HEK293 (cell line): Measurements from ENCODE around the gene CCDC150.
A peak's percentile ranks its signal among the peaks of the same experiment; 100 is the strongest.

Experiments
- HOXA7 ChIP-seq: sonication (generic); formaldehyde crosslinking; IDR thresholded peaks from 2 replicates; pipeline ENCODE4 v1.8.1; 2022; ENCODE audit warnings: missing genetic modification reagents, borderline replicate concordance
- HOXD13 ChIP-seq: sonication (generic); formaldehyde crosslinking; IDR thresholded peaks from 2 replicates; pipeline ENCODE4 v1.8.0; 2022; ENCODE audit warnings: missing genetic modification reagents, borderline replicate concordance
- KLF16 ChIP-seq: fragments of 450-650 bp; formaldehyde crosslinking; IDR thresholded peaks from 2 replicates; pipeline ENCODE4 v1.5.1; 2017; ENCODE audit warnings: missing biosample characterization, missing genetic modification characterization
- OSR2 ChIP-seq: fragments of 450-650 bp; formaldehyde crosslinking; IDR thresholded peaks from 2 replicates; pipeline ENCODE4 v1.5.1; 2016; ENCODE audit warnings: missing biosample characterization, missing genetic modification characterization
- YY1 ChIP-seq: fragments of 450-650 bp; formaldehyde crosslinking; IDR thresholded peaks from 2 replicates; pipeline ENCODE4 v1.5.1; 2018; ENCODE audit warnings: missing biosample characterization, missing genetic modification characterization
- ZBTB8A ChIP-seq: fragments of 450-650 bp; formaldehyde crosslinking; IDR thresholded peaks from 2 replicates; pipeline ENCODE4 v1.5.1; 2016; ENCODE audit warnings: missing biosample characterization, missing genetic modification characterization
- ZFP37 ChIP-seq: fragments of 450-650 bp; formaldehyde crosslinking; IDR thresholded peaks from 2 replicates; pipeline ENCODE4 v1.5.1; 2016; ENCODE audit warnings: missing biosample characterization, missing genetic modification characterization
- ZNF10 ChIP-seq: fragments of 450-650 bp; formaldehyde crosslinking; IDR thresholded peaks from 2 replicates; pipeline ENCODE4 v1.5.1; 2017; ENCODE audit warnings: missing biosample characterization, missing genetic modification characterization
- ZNF112 ChIP-seq: fragments of 450-650 bp; formaldehyde crosslinking; IDR thresholded peaks from 2 replicates; pipeline ENCODE4 v1.5.0; 2017; ENCODE audit warnings: missing biosample characterization, missing genetic modification characterization
- ZNF311 ChIP-seq: fragments of 450-650 bp; formaldehyde crosslinking; IDR thresholded peaks from 2 replicates; pipeline ENCODE4 v1.5.1; 2017; ENCODE audit warnings: missing biosample characterization, missing genetic modification characterization, borderline replicate concordance
- ZNF350 ChIP-seq: fragments of 450-650 bp; formaldehyde crosslinking; IDR thresholded peaks from 2 replicates; pipeline ENCODE4 v1.5.0; 2017; ENCODE audit warnings: missing biosample characterization, mild to moderate bottlenecking, missing genetic modification characterization
- ZNF48 ChIP-seq: fragments of 450-650 bp; formaldehyde crosslinking; IDR thresholded peaks from 2 replicates; pipeline ENCODE4 v1.5.1; 2016; ENCODE audit warnings: missing biosample characterization, missing genetic modification characterization
- ZNF549 ChIP-seq: fragments of 450-650 bp; IDR thresholded peaks from 2 replicates; pipeline ENCODE4 v1.5.1; 2018; ENCODE audit warnings: missing biosample characterization, missing genetic modification characterization, mild to moderate bottlenecking, inconsistent platforms, moderate library complexity
- ZNF561 ChIP-seq: fragments of 450-650 bp; IDR thresholded peaks from 2 replicates; pipeline ENCODE4 v1.5.1; 2018; ENCODE audit warnings: missing biosample characterization, missing genetic modification characterization, borderline replicate concordance
- ZNF596 ChIP-seq: fragments of 450-650 bp; IDR thresholded peaks from 2 replicates; pipeline ENCODE4 v1.5.0; 2018; ENCODE audit warnings: missing biosample characterization, mild to moderate bottlenecking, missing genetic modification characterization, moderate library complexity
- ZNF670 ChIP-seq: fragments of 450-650 bp; formaldehyde crosslinking; IDR thresholded peaks from 2 replicates; pipeline ENCODE4 v1.5.1; 2016; ENCODE audit warnings: missing biosample characterization, missing genetic modification characterization, low read depth
- ZNF747 ChIP-seq: fragments of 450-650 bp; formaldehyde crosslinking; IDR thresholded peaks from 2 replicates; pipeline ENCODE4 v1.5.1; 2016; ENCODE audit warnings: missing biosample characterization, missing genetic modification characterization
- ZNF776 ChIP-seq: fragments of 450-650 bp; formaldehyde crosslinking; IDR thresholded peaks from 2 replicates; pipeline ENCODE4 v1.5.0; 2017; ENCODE audit warnings: missing biosample characterization, missing genetic modification characterization, borderline replicate concordance
- ZNF785 ChIP-seq: fragments of 450-650 bp; formaldehyde crosslinking; IDR thresholded peaks from 2 replicates; pipeline ENCODE4 v1.5.1; 2016; ENCODE audit warnings: missing biosample characterization, missing genetic modification characterization
- ZNF791 ChIP-seq: fragments of 450-650 bp; formaldehyde crosslinking; IDR thresholded peaks from 2 replicates; pipeline ENCODE4 v1.5.1; 2016; ENCODE audit warnings: missing biosample characterization, missing genetic modification characterization
- ZNF837 ChIP-seq: fragments of 450-650 bp; formaldehyde crosslinking; IDR thresholded peaks from 2 replicates; pipeline ENCODE4 v1.5.1; 2016; ENCODE audit warnings: missing biosample characterization, missing genetic modification characterization
- ZXDB ChIP-seq: fragments of 450-650 bp; formaldehyde crosslinking; IDR thresholded peaks from 2 replicates; pipeline ENCODE4 v1.5.1; 2016; ENCODE audit warnings: missing biosample characterization, missing genetic modification characterization
- TF ChIP-seq, protein P1 (sequence below): fragments of 450-650 bp; formaldehyde crosslinking; IDR thresholded peaks from 2 replicates; pipeline ENCODE4 v1.5.1; 2016; ENCODE audit warnings: missing biosample characterization, missing genetic modification characterization
- TF ChIP-seq, protein P2 (sequence below): fragments of 450-650 bp; formaldehyde crosslinking; IDR thresholded peaks from 2 replicates; pipeline ENCODE4 v1.5.1; 2016; ENCODE audit warnings: missing biosample characterization, missing genetic modification characterization
- TF ChIP-seq, protein P3 (sequence below): fragments of 450-650 bp; formaldehyde crosslinking; IDR thresholded peaks from 2 replicates; pipeline ENCODE4 v1.5.1; 2016; ENCODE audit warnings: missing biosample characterization, missing genetic modification characterization, borderline replicate concordance
- TF ChIP-seq, protein P4 (sequence below): fragments of 450-650 bp; formaldehyde crosslinking; IDR thresholded peaks from 2 replicates; pipeline ENCODE4 v1.5.0; 2017; ENCODE audit warnings: missing biosample characterization, missing genetic modification characterization, borderline replicate concordance
- TF ChIP-seq, protein P5 (sequence below): fragments of 450-650 bp; formaldehyde crosslinking; IDR thresholded peaks from 2 replicates; pipeline ENCODE4 v1.5.1; 2016; ENCODE audit warnings: missing biosample characterization, missing genetic modification characterization
- TF ChIP-seq, protein P6 (sequence below): fragments of 450-650 bp; formaldehyde crosslinking; IDR thresholded peaks from 2 replicates; pipeline ENCODE4 v1.5.1; 2017; ENCODE audit warnings: missing biosample characterization, missing genetic modification characterization
- TF ChIP-seq, protein P7 (sequence below): fragments of 450-650 bp; formaldehyde crosslinking; IDR thresholded peaks from 2 replicates; pipeline ENCODE4 v1.5.1; 2016; ENCODE audit warnings: missing biosample characterization, missing genetic modification characterization, low read depth

Gene CCDC150

DNA sequence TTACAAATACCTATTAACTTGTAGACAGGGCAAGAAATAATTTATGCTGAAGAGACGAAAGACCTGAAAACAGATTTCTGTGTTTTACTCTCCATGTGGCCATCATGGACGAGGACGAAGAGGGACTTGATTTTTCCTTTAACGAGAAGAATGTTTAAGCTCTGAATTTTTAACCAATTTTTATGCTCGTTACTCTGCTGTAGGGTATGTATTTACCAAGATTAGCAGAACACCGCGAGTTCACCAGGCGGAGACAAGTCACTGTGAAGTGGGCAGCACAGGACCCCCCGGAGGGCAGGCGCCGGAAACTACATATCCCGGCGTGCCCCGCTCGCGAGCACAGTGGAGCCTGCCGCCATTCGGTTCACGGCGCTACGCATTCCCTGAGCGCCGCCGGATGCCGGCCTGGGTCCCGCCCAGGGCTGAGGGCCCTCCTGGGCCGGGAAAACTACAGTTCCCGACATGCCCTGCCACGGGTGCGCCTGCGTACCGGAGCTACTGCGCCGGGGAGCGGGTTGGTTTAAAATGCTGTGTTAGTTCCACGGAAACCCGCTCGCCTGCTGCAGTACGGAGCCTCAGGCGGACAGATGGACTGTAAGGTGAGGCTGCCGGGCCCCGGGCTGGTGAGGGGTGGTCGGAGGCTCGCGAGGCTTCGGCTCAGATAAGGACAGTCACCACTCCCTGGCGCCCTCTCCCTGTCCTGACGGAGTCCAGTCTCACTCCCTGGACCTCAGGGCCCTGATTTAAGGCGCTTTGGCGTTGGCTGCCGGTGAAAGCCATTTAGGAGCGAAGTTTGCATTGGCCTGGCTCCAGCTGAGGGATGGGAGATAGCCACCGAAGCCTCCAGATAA, at the start of gene CCDC150 (continued):
- TF ChIP-seq, protein P1, sequence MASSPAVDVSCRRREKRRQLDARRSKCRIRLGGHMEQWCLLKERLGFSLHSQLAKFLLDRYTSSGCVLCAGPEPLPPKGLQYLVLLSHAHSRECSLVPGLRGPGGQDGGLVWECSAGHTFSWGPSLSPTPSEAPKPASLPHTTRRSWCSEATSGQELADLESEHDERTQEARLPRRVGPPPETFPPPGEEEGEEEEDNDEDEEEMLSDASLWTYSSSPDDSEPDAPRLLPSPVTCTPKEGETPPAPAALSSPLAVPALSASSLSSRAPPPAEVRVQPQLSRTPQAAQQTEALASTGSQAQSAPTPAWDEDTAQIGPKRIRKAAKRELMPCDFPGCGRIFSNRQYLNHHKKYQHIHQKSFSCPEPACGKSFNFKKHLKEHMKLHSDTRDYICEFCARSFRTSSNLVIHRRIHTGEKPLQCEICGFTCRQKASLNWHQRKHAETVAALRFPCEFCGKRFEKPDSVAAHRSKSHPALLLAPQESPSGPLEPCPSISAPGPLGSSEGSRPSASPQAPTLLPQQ (tag by site-specific recombination): peak; percentile 64
- TF ChIP-seq ZNF791 (tag by site-specific recombination): no peak
- TF ChIP-seq ZNF549 (tag by site-specific recombination): no peak
- no peak for TF ChIP-seq HOXA7 (CRISPR knock-in tag)
- no peak for TF ChIP-seq ZNF112 (tag by site-specific recombination)
- TF ChIP-seq KLF16 (tag by site-specific recombination): no peak
- TF ChIP-seq, protein P2, sequence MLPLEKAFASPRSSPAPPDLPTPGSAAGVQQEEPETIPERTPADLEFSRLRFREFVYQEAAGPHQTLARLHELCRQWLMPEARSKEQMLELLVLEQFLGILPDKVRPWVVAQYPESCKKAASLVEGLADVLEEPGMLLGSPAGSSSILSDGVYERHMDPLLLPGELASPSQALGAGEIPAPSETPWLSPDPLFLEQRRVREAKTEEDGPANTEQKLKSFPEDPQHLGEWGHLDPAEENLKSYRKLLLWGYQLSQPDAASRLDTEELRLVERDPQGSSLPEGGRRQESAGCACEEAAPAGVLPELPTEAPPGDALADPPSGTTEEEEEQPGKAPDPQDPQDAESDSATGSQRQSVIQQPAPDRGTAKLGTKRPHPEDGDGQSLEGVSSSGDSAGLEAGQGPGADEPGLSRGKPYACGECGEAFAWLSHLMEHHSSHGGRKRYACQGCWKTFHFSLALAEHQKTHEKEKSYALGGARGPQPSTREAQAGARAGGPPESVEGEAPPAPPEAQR (tag by site-specific recombination): no peak
- TF ChIP-seq ZXDB (tag by site-specific recombination): peak; percentile 55
- TF ChIP-seq, protein P3, sequence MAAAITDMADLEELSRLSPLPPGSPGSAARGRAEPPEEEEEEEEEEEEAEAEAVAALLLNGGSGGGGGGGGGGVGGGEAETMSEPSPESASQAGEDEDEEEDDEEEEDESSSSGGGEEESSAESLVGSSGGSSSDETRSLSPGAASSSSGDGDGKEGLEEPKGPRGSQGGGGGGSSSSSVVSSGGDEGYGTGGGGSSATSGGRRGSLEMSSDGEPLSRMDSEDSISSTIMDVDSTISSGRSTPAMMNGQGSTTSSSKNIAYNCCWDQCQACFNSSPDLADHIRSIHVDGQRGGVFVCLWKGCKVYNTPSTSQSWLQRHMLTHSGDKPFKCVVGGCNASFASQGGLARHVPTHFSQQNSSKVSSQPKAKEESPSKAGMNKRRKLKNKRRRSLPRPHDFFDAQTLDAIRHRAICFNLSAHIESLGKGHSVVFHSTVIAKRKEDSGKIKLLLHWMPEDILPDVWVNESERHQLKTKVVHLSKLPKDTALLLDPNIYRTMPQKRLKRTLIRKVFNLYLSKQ (tag by site-specific recombination): no peak
- TF ChIP-seq ZBTB8A (tag by site-specific recombination): peak; percentile 40; the same call in 1 of the 2 replicates
- TF ChIP-seq ZNF10 (tag by site-specific recombination): no peak
- TF ChIP-seq ZNF785 (tag by site-specific recombination): no peak
- TF ChIP-seq, protein P4, sequence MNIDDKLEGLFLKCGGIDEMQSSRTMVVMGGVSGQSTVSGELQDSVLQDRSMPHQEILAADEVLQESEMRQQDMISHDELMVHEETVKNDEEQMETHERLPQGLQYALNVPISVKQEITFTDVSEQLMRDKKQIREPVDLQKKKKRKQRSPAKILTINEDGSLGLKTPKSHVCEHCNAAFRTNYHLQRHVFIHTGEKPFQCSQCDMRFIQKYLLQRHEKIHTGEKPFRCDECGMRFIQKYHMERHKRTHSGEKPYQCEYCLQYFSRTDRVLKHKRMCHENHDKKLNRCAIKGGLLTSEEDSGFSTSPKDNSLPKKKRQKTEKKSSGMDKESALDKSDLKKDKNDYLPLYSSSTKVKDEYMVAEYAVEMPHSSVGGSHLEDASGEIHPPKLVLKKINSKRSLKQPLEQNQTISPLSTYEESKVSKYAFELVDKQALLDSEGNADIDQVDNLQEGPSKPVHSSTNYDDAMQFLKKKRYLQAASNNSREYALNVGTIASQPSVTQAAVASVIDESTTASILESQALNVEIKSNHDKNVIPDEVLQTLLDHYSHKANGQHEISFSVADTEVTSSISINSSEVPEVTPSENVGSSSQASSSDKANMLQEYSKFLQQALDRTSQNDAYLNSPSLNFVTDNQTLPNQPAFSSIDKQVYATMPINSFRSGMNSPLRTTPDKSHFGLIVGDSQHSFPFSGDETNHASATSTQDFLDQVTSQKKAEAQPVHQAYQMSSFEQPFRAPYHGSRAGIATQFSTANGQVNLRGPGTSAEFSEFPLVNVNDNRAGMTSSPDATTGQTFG (tag by site-specific recombination): no peak
- peak; percentile 83 for TF ChIP-seq YY1
- no peak for TF ChIP-seq ZNF48
- TF ChIP-seq ZFP37 (tag by site-specific recombination): peak; percentile 57; the same call in 1 of the 2 replicates
- TF ChIP-seq, protein P5, sequence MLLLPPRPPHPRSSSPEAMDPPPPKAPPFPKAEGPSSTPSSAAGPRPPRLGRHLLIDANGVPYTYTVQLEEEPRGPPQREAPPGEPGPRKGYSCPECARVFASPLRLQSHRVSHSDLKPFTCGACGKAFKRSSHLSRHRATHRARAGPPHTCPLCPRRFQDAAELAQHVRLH (tag by site-specific recombination): no peak
- no peak; the same call in 1 of the 2 replicates for TF ChIP-seq OSR2 (tag by site-specific recombination)
- TF ChIP-seq ZNF561 (tag by site-specific recombination): 0 out of 2 replicates have a peak, but pooled peaks have one; percentile 46
- no peak for TF ChIP-seq ZNF350 (tag by site-specific recombination)
- no peak for TF ChIP-seq ZNF747 (tag by site-specific recombination)
- no peak for TF ChIP-seq ZNF670 (tag by site-specific recombination)
- no peak for TF ChIP-seq ZNF776
- TF ChIP-seq ZNF837: no peak
- TF ChIP-seq ZNF311: no peak
- TF ChIP-seq HOXD13 (CRISPR knock-in tag): no peak
- TF ChIP-seq ZNF596 (tag by site-specific recombination): no peak
- TF ChIP-seq, protein P6, sequence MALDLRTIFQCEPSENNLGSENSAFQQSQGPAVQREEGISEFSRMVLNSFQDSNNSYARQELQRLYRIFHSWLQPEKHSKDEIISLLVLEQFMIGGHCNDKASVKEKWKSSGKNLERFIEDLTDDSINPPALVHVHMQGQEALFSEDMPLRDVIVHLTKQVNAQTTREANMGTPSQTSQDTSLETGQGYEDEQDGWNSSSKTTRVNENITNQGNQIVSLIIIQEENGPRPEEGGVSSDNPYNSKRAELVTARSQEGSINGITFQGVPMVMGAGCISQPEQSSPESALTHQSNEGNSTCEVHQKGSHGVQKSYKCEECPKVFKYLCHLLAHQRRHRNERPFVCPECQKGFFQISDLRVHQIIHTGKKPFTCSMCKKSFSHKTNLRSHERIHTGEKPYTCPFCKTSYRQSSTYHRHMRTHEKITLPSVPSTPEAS (tag by site-specific recombination): no peak
- TF ChIP-seq, protein P7, sequence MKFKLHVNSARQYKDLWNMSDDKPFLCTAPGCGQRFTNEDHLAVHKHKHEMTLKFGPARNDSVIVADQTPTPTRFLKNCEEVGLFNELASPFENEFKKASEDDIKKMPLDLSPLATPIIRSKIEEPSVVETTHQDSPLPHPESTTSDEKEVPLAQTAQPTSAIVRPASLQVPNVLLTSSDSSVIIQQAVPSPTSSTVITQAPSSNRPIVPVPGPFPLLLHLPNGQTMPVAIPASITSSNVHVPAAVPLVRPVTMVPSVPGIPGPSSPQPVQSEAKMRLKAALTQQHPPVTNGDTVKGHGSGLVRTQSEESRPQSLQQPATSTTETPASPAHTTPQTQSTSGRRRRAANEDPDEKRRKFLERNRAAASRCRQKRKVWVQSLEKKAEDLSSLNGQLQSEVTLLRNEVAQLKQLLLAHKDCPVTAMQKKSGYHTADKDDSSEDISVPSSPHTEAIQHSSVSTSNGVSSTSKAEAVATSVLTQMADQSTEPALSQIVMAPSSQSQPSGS (tag by site-specific recombination): no peak
